DMS153 treated with DMSO at 0.1 percent for 48 hours (cell line): ENCODE measurements around the gene HEPACAM2.

ENCODE experiments used
- DNase-seq: peaks from one replicate; lab custom pipeline; 2025; ENCODE audit not compliant: unreplicated experiment; lab: John Stamatoyannopoulos, UW

Gene HEPACAM2

GRCh38 chr7:93203496-93203895 is 22.8 kb downstream of the HEPACAM2 start:
- peak; percentile 90 for DNase-seq

GRCh38 chr7:93202594-93203250 is 23.5 kb downstream of the HEPACAM2 start:
- DNase-seq = no peak

- no peak for DNase-seq
Measured at GRCh38 chr7:93198472-93198871, 27.8 kb downstream of the HEPACAM2 start.

GRCh38 chr7:93196336-93196735 is 29.9 kb downstream of the HEPACAM2 start:
- DNase-seq = no peak

- DNase-seq = no peak
Measured at GRCh38 chr7:93194386-93194785, 31.9 kb downstream of the HEPACAM2 start.

GRCh38 chr7:93188870-93189634 is 37.2 kb downstream of the HEPACAM2 start:
- no peak for DNase-seq

GRCh38 chr7:93185303-93186027 is 40.8 kb downstream of the HEPACAM2 start:
- DNase-seq = no peak

- no peak for DNase-seq
Measured at GRCh38 chr7:93179173-93179572, 47.1 kb downstream of the HEPACAM2 start.

- DNase-seq = peak; percentile 65
Measured at GRCh38 chr7:93178213-93178612, 48.1 kb downstream of the HEPACAM2 start.

- no peak for DNase-seq
Measured at GRCh38 chr7:93176992-93177580, 49.2 kb downstream of the HEPACAM2 start.

- no peak for DNase-seq
Measured at GRCh38 chr7:93175219-93175618, 51.0 kb downstream of the HEPACAM2 start.

- no peak for DNase-seq
Measured at GRCh38 chr7:93172683-93173082, 53.6 kb downstream of the HEPACAM2 start.

GRCh38 chr7:93171606-93172226 is 54.6 kb downstream of the HEPACAM2 start:
- no peak for DNase-seq

- DNase-seq = no peak
Measured at GRCh38 chr7:93165447-93165846, 60.8 kb downstream of the HEPACAM2 start.

GRCh38 chr7:93164766-93165165 is 61.5 kb downstream of the HEPACAM2 start:
- no peak for DNase-seq

- DNase-seq = no peak
Measured at GRCh38 chr7:93161181-93161762, 65.0 kb downstream of the HEPACAM2 start.

GRCh38 chr7:93160410-93160809 is 65.9 kb downstream of the HEPACAM2 start:
- no peak for DNase-seq

GRCh38 chr7:93159490-93159889 is 66.8 kb downstream of the HEPACAM2 start:
- DNase-seq = no peak

GRCh38 chr7:93156884-93157283 is 69.4 kb downstream of the HEPACAM2 start:
- DNase-seq = no peak

GRCh38 chr7:93150200-93150835 is 76.0 kb downstream of the HEPACAM2 start:
- DNase-seq = no peak
